HepG2 (cell line): ENCODE data around the gene PLK3. TPM values are rescaled to one million over a fixed set of nuclear protein-coding genes. Genes with fewer than 3 reads are reported as not detected.

Experiments
- KLF16 ChIP-seq, 2 experiments: sonication (generic) in 1 of 2; formaldehyde crosslinking in 1 of 2; IDR thresholded peaks; 2 replicates each; pipeline versions ENCODE4 v1.6.1 to v1.8.0; 2016 to 2023; ENCODE audit warnings: missing genetic modification reagents in 2 of 2, missing compliant biosample characterization in 1 of 2
- POLR2A ChIP-seq, 2 experiments: IDR thresholded peaks; 2 replicates each; pipeline ENCODE4 v1.6.1; 2011; ENCODE audit warnings: low read depth in 2 of 2, low read length in 2 of 2, mild to moderate bottlenecking in 1 of 2, moderate library complexity in 1 of 2; ENCODE audit not compliant: insufficient read depth in 1 of 2
- REL ChIP-seq: sonication (generic); formaldehyde crosslinking; conservative IDR thresholded peaks from 2 replicates; pipeline ENCODE4 v1.8.0; 2022; ENCODE audit warnings: mild to moderate bottlenecking, missing genetic modification reagents, moderate library complexity
- REXO4 ChIP-seq: sonication (generic); formaldehyde crosslinking; IDR thresholded peaks from 2 replicates; pipeline ENCODE4 v1.8.0; 2022; ENCODE audit warnings: missing genetic modification reagents, mild to moderate bottlenecking, borderline replicate concordance
- RNF2 ChIP-seq: fragments of 450-650 bp; conservative IDR thresholded peaks from 2 replicates; pipeline ENCODE4 v1.6.1; 2016; ENCODE audit warnings: low read depth
- XRCC5 ChIP-seq: fragments of 200-400 bp; formaldehyde crosslinking; optimal IDR thresholded peaks from 2 replicates; pipeline ENCODE3; 2017; ENCODE audit warnings: mild to moderate bottlenecking, low read length
- ZBTB39 ChIP-seq: sonication (generic); formaldehyde crosslinking; IDR thresholded peaks from 2 replicates; pipeline ENCODE4 v1.5.0; 2020; ENCODE audit warnings: missing genetic modification reagents
- ZFP36L2 ChIP-seq: sonication (generic); formaldehyde crosslinking; IDR thresholded peaks from 2 replicates; pipeline ENCODE4 v1.4.0; 2020; ENCODE audit warnings: missing genetic modification reagents
- ZNF253 ChIP-seq: sonication (generic); formaldehyde crosslinking; IDR thresholded peaks from 2 replicates; pipeline ENCODE4 v1.8.0; 2022; ENCODE audit warnings: mild to moderate bottlenecking, missing genetic modification reagents, borderline replicate concordance
- ZNF30 ChIP-seq: sonication (generic); formaldehyde crosslinking; IDR thresholded peaks from 2 replicates; pipeline ENCODE4 v1.5.0; 2020; ENCODE audit warnings: mild to moderate bottlenecking, missing genetic modification reagents
- ZNF326 ChIP-seq: sonication (generic); formaldehyde crosslinking; IDR thresholded peaks from 2 replicates; pipeline ENCODE4 v1.4.0; 2020; ENCODE audit warnings: missing genetic modification reagents, borderline replicate concordance
- ZNF484 ChIP-seq: sonication (generic); formaldehyde crosslinking; IDR thresholded peaks from 2 replicates; pipeline ENCODE4 v1.5.1; 2020; ENCODE audit warnings: mild to moderate bottlenecking, low read depth, missing genetic modification reagents, borderline replicate concordance
- ZNF569 ChIP-seq: sonication (generic); formaldehyde crosslinking; IDR thresholded peaks from 2 replicates; pipeline ENCODE4 v1.5.0; 2020; ENCODE audit warnings: mild to moderate bottlenecking, missing genetic modification reagents, moderate library complexity, borderline replicate concordance
- ZNF589 ChIP-seq: sonication (generic); formaldehyde crosslinking; conservative IDR thresholded peaks from 2 replicates; pipeline ENCODE4 v1.8.0; 2022; ENCODE audit warnings: mild to moderate bottlenecking, moderate library complexity, missing genetic modification reagents
- ZNF678 ChIP-seq: sonication (generic); formaldehyde crosslinking; IDR thresholded peaks from 2 replicates; pipeline ENCODE4 v1.4.0; 2020; ENCODE audit warnings: mild to moderate bottlenecking, missing genetic modification reagents
- ZSCAN22 ChIP-seq: sonication (generic); formaldehyde crosslinking; IDR thresholded peaks from 2 replicates; pipeline ENCODE4 v1.4.0; 2020; ENCODE audit warnings: mild to moderate bottlenecking, missing genetic modification reagents
- polyA plus RNA-seq, 8 experiments: library from polyadenylated mRNA; depleted of rRNA in 3 of 8; stranded (reverse) in 7 of 8; unstranded in 1 of 8; fragments of >200 nt; fragmentation: Illumina TruSeq in 4 of 8; extraction: Trizol in 4 of 8; gene quantifications; 2 replicates each; pipeline versions ENCODE4 v1.2.1 to v1.2.3, GENCODE V29; 2011 to 2016; ENCODE audit warnings: low read depth in 4 of 8, missing spikeins in 1 of 8, mixed read lengths in 1 of 8; ENCODE audit not compliant: insufficient read depth in 1 of 8
- total RNA-seq, 5 experiments: library from RNA; depleted of rRNA; stranded (reverse); fragments of >200 nt; fragmentation: Illumina TruSeq; extraction: Trizol; gene quantifications; 2 replicates each; pipeline ENCODE4 v1.2.3, GENCODE V29; 2016; ENCODE audit warnings: low read depth in 1 of 5
- TF ChIP-seq, protein P1 (sequence below): sonication (generic); formaldehyde crosslinking; IDR thresholded peaks from 2 replicates; pipeline ENCODE4 v1.8.1; 2023; ENCODE audit warnings: mild to moderate bottlenecking, moderate library complexity, missing genetic modification reagents
- TF ChIP-seq, protein P2 (sequence below): sonication (generic); formaldehyde crosslinking; IDR thresholded peaks from 2 replicates; pipeline ENCODE4 v1.8.0; 2022; ENCODE audit warnings: mild to moderate bottlenecking, missing genetic modification reagents, borderline replicate concordance
- TF ChIP-seq, protein P3 (sequence below): sonication (generic); formaldehyde crosslinking; IDR thresholded peaks from 2 replicates; pipeline ENCODE4 v1.4.0; 2020; ENCODE audit warnings: missing genetic modification reagents

Gene PLK3
- total and polyA plus RNA-seq, 2 of the 13 experiments (the other 11 are each of a cell fraction or from before 2014, with no cell fraction given), result 9.8 to 16.9 TPM

DNA sequence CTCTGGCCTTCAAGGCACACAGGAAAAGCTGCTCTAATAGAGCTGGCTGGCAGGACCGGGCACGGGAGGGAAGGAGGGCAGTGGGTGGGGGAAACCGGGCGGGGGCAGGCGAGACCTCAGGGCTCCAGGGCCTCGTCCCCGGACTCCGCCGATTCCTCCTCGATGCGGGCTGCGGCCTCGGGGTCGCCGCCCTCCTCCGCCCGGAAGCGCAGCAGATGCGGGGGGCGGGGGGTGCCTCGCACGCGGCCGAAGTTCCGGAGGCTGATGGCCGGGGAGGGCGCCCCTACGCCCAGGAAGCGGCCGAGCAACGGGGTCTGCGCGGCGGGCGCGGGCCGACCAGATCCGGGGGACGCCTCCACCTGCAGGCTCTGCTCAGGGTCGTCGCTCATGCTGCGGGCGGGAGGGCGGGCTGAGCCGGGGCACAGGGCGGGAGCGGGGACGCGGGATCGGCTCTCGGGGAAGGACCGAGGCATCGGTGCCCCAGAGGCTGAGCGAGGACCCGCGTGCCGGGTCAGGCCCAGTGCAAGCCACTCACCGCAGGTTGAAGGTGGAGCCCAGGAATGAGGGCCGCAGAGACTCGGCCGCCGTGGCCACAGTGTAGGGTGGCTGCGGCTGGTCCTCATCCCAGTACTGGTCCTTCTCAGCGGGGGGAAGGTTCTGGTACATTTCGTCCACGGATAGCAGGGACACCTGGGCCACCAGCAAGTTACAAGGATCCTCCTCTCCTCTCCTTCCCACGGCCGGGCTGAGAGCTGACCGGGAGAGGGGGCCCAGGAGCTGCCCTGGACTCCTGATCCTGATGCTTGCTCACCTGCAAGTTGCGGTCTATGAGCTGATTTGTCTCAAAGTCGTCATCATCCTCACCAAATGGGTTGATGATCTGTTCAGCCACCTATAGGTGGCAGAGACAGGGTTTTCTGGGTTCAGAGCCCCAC, 15.8 kb upstream of the PLK3 start (continued):
- no peak for TF ChIP-seq ZNF484 (CRISPR knock-in tag)
- peak; percentile 82; the same call in 1 of the 2 replicates for TF ChIP-seq REXO4 (CRISPR knock-in tag)
- 0 out of 2 replicates have a peak, but pooled peaks have one; percentile 49 for TF ChIP-seq ZNF678
- no peak for TF ChIP-seq ZNF569 (CRISPR knock-in tag)
- TF ChIP-seq XRCC5, result no peak
- TF ChIP-seq KLF16 (CRISPR knock-in tag; IDR thresholded peaks at IDR 0.05), result peak in 1 of 2 experiments; percentile 23; a peak in 1 of 4 replicates
- no peak for TF ChIP-seq REL (CRISPR knock-in tag)
- 0 out of 2 replicates have a peak, but pooled peaks have one; percentile 9 for TF ChIP-seq ZFP36L2
- TF ChIP-seq ZNF326 (CRISPR knock-in tag), result no peak
- 0 out of 2 replicates have a peak, but pooled peaks have one; percentile 50 for TF ChIP-seq ZNF30 (CRISPR knock-in tag)
- no peak for TF ChIP-seq ZNF589 (CRISPR knock-in tag)
- TF ChIP-seq ZNF253, result 0 out of 2 replicates have a peak, but pooled peaks have one; percentile 82
- peak; percentile 53 to 69; a peak in 3 of 4 replicates for TF ChIP-seq POLR2A (IDR thresholded peaks at IDR 0.05; ENCODE audit: insufficient read depth in 1 of 2, low read depth in 2 of 2, low read length in 2 of 2)
- TF ChIP-seq ZBTB39 (CRISPR knock-in tag), result no peak
- TF ChIP-seq, protein P1, sequence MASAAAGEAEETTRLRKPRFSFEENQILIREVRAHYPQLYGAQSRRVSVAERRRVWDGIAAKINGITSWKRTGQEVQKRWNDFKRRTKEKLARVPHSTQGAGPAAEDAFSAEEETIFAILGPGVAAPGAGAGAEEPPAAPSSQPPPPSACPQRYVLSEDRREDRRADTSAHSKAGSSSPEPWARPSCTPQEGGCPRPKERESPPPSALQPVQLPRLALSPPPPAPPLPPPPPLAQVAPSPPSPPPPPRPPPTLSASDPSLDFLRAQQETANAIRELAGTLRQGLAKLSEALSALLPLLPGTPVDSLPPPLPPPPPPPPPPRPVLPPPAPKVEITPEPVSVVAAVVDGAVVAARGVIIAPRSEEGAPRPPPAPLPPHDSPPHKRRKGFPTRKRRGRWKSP (CRISPR knock-in tag), result peak; percentile 44; the same call in 1 of the 2 replicates
- no peak for TF ChIP-seq ZSCAN22
- TF ChIP-seq, protein P2, sequence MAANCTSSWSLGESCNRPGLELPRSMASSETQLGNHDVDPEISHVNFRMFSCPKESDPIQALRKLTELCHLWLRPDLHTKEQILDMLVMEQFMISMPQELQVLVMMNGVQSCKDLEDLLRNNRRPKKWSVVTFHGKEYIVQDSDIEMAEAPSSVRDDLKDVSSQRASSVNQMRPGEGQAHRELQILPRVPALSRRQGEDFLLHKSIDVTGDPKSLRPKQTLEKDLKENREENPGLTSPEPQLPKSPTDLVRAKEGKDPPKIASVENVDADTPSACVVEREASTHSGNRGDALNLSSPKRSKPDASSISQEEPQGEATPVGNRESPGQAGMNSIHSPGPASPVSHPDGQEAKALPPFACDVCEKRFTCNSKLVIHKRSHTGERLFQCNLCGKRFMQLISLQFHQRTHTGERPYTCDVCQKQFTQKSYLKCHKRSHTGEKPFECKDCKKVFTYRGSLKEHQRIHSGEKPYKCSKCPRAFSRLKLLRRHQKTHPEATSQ (CRISPR knock-in tag), result 0 out of 2 replicates have a peak, but pooled peaks have one; percentile 17
- TF ChIP-seq, protein P3, sequence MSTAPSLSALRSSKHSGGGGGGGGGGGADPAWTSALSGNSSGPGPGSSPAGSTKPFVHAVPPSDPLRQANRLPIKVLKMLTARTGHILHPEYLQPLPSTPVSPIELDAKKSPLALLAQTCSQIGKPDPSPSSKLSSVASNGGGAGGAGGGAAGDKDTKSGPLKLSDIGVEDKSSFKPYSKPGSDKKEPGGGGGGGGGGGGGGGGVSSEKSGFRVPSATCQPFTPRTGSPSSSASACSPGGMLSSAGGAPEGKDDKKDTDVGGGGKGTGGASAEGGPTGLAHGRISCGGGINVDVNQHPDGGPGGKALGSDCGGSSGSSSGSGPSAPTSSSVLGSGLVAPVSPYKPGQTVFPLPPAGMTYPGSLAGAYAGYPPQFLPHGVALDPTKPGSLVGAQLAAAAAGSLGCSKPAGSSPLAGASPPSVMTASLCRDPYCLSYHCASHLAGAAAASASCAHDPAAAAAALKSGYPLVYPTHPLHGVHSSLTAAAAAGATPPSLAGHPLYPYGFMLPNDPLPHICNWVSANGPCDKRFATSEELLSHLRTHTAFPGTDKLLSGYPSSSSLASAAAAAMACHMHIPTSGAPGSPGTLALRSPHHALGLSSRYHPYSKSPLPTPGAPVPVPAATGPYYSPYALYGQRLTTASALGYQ (CRISPR knock-in tag), result peak; percentile 44; the same call in 1 of the 2 replicates
- peak; percentile 55; the same call in 1 of the 2 replicates for TF ChIP-seq RNF2
